HG02610 (cell line): ENCODE results near the gene MRPL4.

Source experiments
- ATAC-seq: cut with Tn5 transposase; IDR thresholded peaks from one replicate; pipeline ENCODE4 v1.9.1; 2021; ENCODE audit warnings: mild to moderate bottlenecking, moderate library complexity; ENCODE audit not compliant: unreplicated experiment

MRPL4 gene

GRCh38 chr19:10309423-10309822 is 57.4 kb downstream of the MRPL4 start, which contains the start of gene ZGLP1:
TSS of gene ZGLP1 (minus strand) at chr19:10309815.
- ATAC-seq = no peak
